B cell (primary cell): ENCODE measurements around the gene MCRS1. TPM values are rescaled to one million over a fixed set of nuclear protein-coding genes. Genes with fewer than 3 reads are reported as not detected.

ENCODE experiments used
- ATAC-seq: fragments of 200-7000 bp; cut with Tn5 transposase; one replicate; pipeline ENCODE4 v1.10.0; 2021; ENCODE audit warnings: low read depth, mild to moderate bottlenecking, moderate number of reproducible peaks, moderate library complexity
- CTCF ChIA-PET: fragments of 350-600 bp; sonication (Branson Sonifier 250); formaldehyde crosslinking; loops from one replicate; lab custom pipeline; 2021; ENCODE audit warnings: antibody characterized with exemption, inconsistent platforms; lab: Charles Lee
- POLR2A ChIA-PET: fragments of 350-600 bp; sonication (Branson Sonifier 250); formaldehyde crosslinking; loops from one replicate; lab custom pipeline; 2021; ENCODE audit warnings: antibody characterized with exemption; lab: Charles Lee
- DNase-seq: peaks from one replicate; pipeline ENCODE4 v3.0.0; 2013
- H2AFZ ChIP-seq: 2 replicates; pipeline ENCODE4 v1.6.1; 2012; ENCODE audit warnings: mild to moderate bottlenecking, low read depth, low read length; ENCODE audit not compliant: insufficient read depth, poor library complexity, severe bottlenecking
- H3K27ac ChIP-seq, 2 donors: 1 replicate in 1 of 2; 2 replicates in 1 of 2; pipeline ENCODE4 v1.5.1; 2012 to 2013; ENCODE audit warnings: low read length in 2 of 2, mild to moderate bottlenecking in 2 of 2, moderate library complexity in 1 of 2
- H3K27me3 ChIP-seq, 4 experiments: fragments of 200-600 bp in 1 of 4; sonication (generic) in 1 of 4; replicated peaks in 1 of 4; 1 replicate in 2 of 4; 2 replicates in 2 of 4; pipeline versions ENCODE4 v1.6.1 to v1.7.0; 2013 to 2016; ENCODE audit warnings: low read length in 3 of 4, mild to moderate bottlenecking in 2 of 4, mixed read lengths in 1 of 4, moderate library complexity in 1 of 4; ENCODE audit not compliant: insufficient read depth in 4 of 4, control insufficient read depth in 3 of 4; ENCODE audit errors: control extremely low read depth in 1 of 4
- H3K36me3 ChIP-seq, 2 experiments: replicated peaks in 1 of 2; 1 replicate in 1 of 2; 2 replicates in 1 of 2; pipeline versions ENCODE4 v1.6.1 to v1.7.1; 2013; ENCODE audit warnings: low read length in 1 of 2; ENCODE audit not compliant: insufficient read depth in 2 of 2, control insufficient read depth in 1 of 2; ENCODE audit errors: control extremely low read depth in 1 of 2, extremely low read depth in 1 of 2
- H3K4me1 ChIP-seq, 2 donors: fragments of 200-600 bp in 1 of 2; sonication (generic) in 1 of 2; 1 replicate in 1 of 2; 2 replicates in 1 of 2; pipeline versions ENCODE4 v1.5.1 to v1.6.1; 2013 to 2017; ENCODE audit warnings: low read length in 2 of 2; ENCODE audit not compliant: control insufficient read depth in 2 of 2, insufficient read depth in 2 of 2
- H3K4me2 ChIP-seq: replicated peaks from 2 replicates; pipeline ENCODE3; 2012; ENCODE audit warnings: mild to moderate bottlenecking, low read depth, low read length; ENCODE audit not compliant: poor library complexity, severe bottlenecking
- H3K4me3 ChIP-seq, 5 experiments: fragments of 200-600 bp in 1 of 5; sonication (generic) in 1 of 5; 1 replicate in 3 of 5; 2 replicates in 2 of 5; pipeline versions ENCODE4 v1.5.1 to v1.7.0; 2011 to 2016; ENCODE audit warnings: low read length in 4 of 5, mild to moderate bottlenecking in 4 of 5, low read depth in 2 of 5, control low read depth in 1 of 5, moderate library complexity in 1 of 5; ENCODE audit not compliant: insufficient read depth in 1 of 5; ENCODE audit errors: control extremely low read depth in 1 of 5, extremely low read depth in 1 of 5
- H3K79me2 ChIP-seq: fragments of 200-600 bp; sonication (generic); one replicate; pipeline ENCODE4 v1.6.0; 2016; ENCODE audit warnings: low read length; ENCODE audit not compliant: control insufficient read depth, insufficient read depth
- H3K9ac ChIP-seq: fragments of 200-600 bp; sonication (generic); 2 replicates; pipeline ENCODE4 v1.6.1; 2017; ENCODE audit warnings: mild to moderate bottlenecking, low read length, moderate library complexity
- H3K9me3 ChIP-seq, 3 donors: one replicate each; pipeline versions ENCODE4 v1.6.1 to v1.7.1; 2013; ENCODE audit warnings: low read length in 2 of 3; ENCODE audit not compliant: control insufficient read depth in 2 of 3, insufficient read depth in 1 of 3; ENCODE audit errors: control extremely low read depth in 1 of 3
- H4K20me1 ChIP-seq: 2 replicates; pipeline ENCODE4 v1.6.0; 2012; ENCODE audit warnings: mild to moderate bottlenecking, low read length; ENCODE audit not compliant: insufficient read depth, control insufficient read depth, poor library complexity, severe bottlenecking
- H3K27ac Mint-ChIP-seq: one replicate; pipeline ENCODE4 v1.8.0; 2021; ENCODE audit warnings: mixed read lengths
- H3K27me3 Mint-ChIP-seq: one replicate; pipeline ENCODE4 v1.8.0; 2021; ENCODE audit warnings: mixed read lengths
- H3K4me1 Mint-ChIP-seq: one replicate; pipeline ENCODE4 v1.8.0; 2021; ENCODE audit warnings: mixed read lengths
- H3K4me3 Mint-ChIP-seq: one replicate; pipeline ENCODE4 v1.8.0; 2021; ENCODE audit warnings: mixed read lengths
- H3K9me3 Mint-ChIP-seq: one replicate; pipeline ENCODE4 v1.8.0; 2022; ENCODE audit warnings: mixed read lengths; ENCODE audit not compliant: insufficient read depth
- CTCF ChIP-seq: fragments of 200-600 bp; IDR thresholded peaks from one replicate; pipeline ENCODE4 v1.8.0; 2022; ENCODE audit warnings: antibody characterized with exemption, mild to moderate bottlenecking
- EZH2 ChIP-seq: IDR thresholded peaks from 2 replicates; pipeline ENCODE4 v1.6.1; 2012; ENCODE audit warnings: borderline replicate concordance, low read depth, mild to moderate bottlenecking, moderate library complexity, low read length; ENCODE audit not compliant: insufficient read depth, poor library complexity, severe bottlenecking
- WGBS: methylation state at CpG from one replicate; pipeline ENCODE4 v1.1.5; 2013; ENCODE audit warnings: missing lambda C conversion rate; ENCODE audit not compliant: insufficient coverage; 5-methylcytosine and 5-hydroxymethylcytosine counted together
- intact Hi-C: fragments of 100-400 bp; cut with micrococcal nuclease; formaldehyde crosslinking; loops from one replicate; pipeline ENCODE4 v1.10.0; 2022
- polyA plus RNA-seq: library from polyadenylated mRNA; depleted of rRNA; stranded (reverse); fragments of >200 nt; gene quantifications from 2 replicates; pipeline ENCODE4 v1.2.3, GENCODE V29; 2012
- total RNA-seq, 2 donors: library from RNA; stranded (reverse); fragments of 120-200 nt in 1 of 2; gene quantifications; 1 replicate in 1 of 2; 2 replicates in 1 of 2; pipeline versions ENCODE4 v1.2.3 to v1.2.4, GENCODE V29; 2013 to 2022

MCRS1 gene
- total and polyA plus RNA-seq, 2 donors (not counting 1 experiment from before 2014, with no cell fraction given): 81.1 to 107 TPM

GRCh38 chr12:49556391-49557186 is 11.4 kb downstream of the MCRS1 start:
- Mint-ChIP-seq H3K9me3 (no peaks in the 10 kb centered on the region), H3K4me3 (no peak overlapping the region), H3K27ac (no peak overlapping the region), H3K27me3 (no peaks in the 10 kb centered on the region), H3K4me1 (no peaks in the 10 kb centered on the region)
- no peaks in the 10 kb centered on the region for H3K9me3 ChIP-seq
- peaks cover 0 to 41% of the 10 kb centered on the region in 2 experiments for H3K36me3 ChIP-seq
- H3K79me2 ChIP-seq: no peaks in the 10 kb centered on the region
- TF ChIP-seq CTCF (no peak), EZH2 (no peak)
- H3K9ac ChIP-seq: no peak overlapping the region
- H3K27ac ChIP-seq: no peak overlapping the region
- H3K4me3 ChIP-seq: no peak overlapping the region
- 91% methylated on average over 12 of the region's 12 CpGs for WGBS
- no peak overlapping the region for H2AFZ ChIP-seq
- H4K20me1 ChIP-seq: no peaks in the 10 kb centered on the region
- ChIA-PET CTCF (interaction anchor here (0.7 to 1.7 kb wide), 3 partner anchors 198 to 271 kb away, joined by 3 to 4 read pairs (median 4); no protein-coding TSS in a partner anchor), POLR2A (no interaction called here)
- no peaks in the 10 kb centered on the region for H3K4me1 ChIP-seq
- DNase-seq (no peak), ATAC-seq (no peak)
- H3K27me3 ChIP-seq: no peaks in the 10 kb centered on the region
- H3K4me2 ChIP-seq: no peak overlapping the region
- intact Hi-C loops: no loop called here
